Vagina (tissue), 2 donors: ENCODE data around the gene COL5A2.

Experiments used
- CTCF ChIP-seq, 3 experiments: fragments of 450-650 bp in 2 of 3; fragments of 200-600 bp in 1 of 3; sonication (generic) in 1 of 3; IDR thresholded peaks; one replicate each; pipeline ENCODE4 v1.5.1; 2017 to 2019; ENCODE audit warnings: antibody characterized with exemption in 3 of 3, mild to moderate bottlenecking in 2 of 3, moderate library complexity in 2 of 3
- POLR2AphosphoS5 ChIP-seq, 2 donors: sonication (generic); formaldehyde crosslinking; IDR thresholded peaks; one replicate each; pipeline ENCODE4 v1.9.0; 2017; ENCODE audit warnings: antibody characterized with exemption in 2 of 2, mild to moderate bottlenecking in 2 of 2, low read depth in 1 of 2; ENCODE audit not compliant: insufficient read depth in 1 of 2

- no peak for TF ChIP-seq CTCF (IDR thresholded peaks at IDR 0.05)
- no peak for TF ChIP-seq POLR2AphosphoS5 (IDR thresholded peaks at IDR 0.05; ENCODE audit: insufficient read depth in 1 of 2, low read depth in 1 of 2)
Observed at GRCh38 chr2:189088591-189089205, 90.9 kb downstream of the COL5A2 start.
